Ishikawa (cell line): ENCODE results near the gene SCRG1.

ENCODE experiments used
- CEBPB ChIP-seq: IDR thresholded peaks from 2 replicates; pipeline ENCODE4 v1.6.1; 2012
- CREB1 ChIP-seq: IDR thresholded peaks from 2 replicates; pipeline ENCODE4 v1.6.1; 2012; ENCODE audit warnings: low read depth
- EP300 ChIP-seq: IDR thresholded peaks from 2 replicates; pipeline ENCODE4 v1.6.1; 2012; ENCODE audit warnings: borderline replicate concordance
- MAX ChIP-seq: IDR thresholded peaks from 2 replicates; pipeline ENCODE4 v1.6.1; 2012
- RAD21 ChIP-seq: IDR thresholded peaks from 2 replicates; pipeline ENCODE4 v1.6.1; 2012; ENCODE audit warnings: low read depth
- TCF12 ChIP-seq: IDR thresholded peaks from 2 replicates; pipeline ENCODE4 v1.6.1; 2012; ENCODE audit warnings: low read depth
- TEAD4 ChIP-seq: IDR thresholded peaks from 2 replicates; pipeline ENCODE4 v1.6.1; 2012
- USF1 ChIP-seq: IDR thresholded peaks from 2 replicates; pipeline ENCODE4 v1.6.1; 2012
- TF ChIP-seq, protein P1 (sequence below): IDR thresholded peaks from 2 replicates; pipeline ENCODE4 v1.6.1; 2012; ENCODE audit warnings: low read depth, mild to moderate bottlenecking

DNA sequence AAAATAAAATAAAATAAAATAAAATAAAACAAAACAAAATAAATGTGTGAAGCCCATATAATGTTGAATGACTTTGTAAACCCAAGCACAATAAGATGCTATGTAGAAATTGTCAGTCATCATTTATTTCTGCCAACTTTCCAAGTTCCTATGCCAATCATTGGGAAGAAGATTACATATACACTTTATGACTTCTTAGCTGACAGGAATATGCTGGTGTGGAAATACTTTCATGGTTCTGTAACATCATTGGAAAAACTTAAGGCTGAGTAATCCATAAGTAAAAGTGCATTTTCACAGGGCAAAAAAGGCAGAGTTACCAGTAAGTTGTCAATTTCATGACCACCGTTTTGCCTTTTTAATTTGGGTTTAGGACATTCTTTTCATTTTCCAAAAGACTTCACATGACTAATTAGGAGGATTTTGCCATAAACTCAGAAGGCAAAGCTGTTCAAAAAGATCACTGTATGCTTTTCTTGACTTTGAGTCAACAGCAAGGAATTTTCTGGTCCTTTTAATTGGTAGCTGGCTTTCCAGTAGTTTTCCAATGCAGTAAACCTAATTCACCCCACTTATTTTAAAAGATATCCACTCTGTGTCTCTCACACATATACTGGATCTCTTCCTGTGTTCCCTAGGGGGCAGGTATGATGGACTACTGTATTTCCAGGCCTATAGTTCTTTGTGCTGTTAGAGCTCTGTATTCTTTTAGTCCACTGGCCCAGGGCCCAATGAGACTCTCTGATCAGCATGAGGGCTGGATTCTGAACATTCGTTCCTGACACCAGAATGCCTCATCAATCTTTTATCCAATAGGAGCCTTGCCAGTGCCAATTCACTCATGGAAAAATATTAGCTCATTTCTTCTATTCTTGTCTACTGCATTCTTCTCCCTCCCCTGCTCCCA lies 26.2 kb upstream of the SCRG1 start:
- TF ChIP-seq EP300 (no peak), CEBPB (no peak), USF1 (no peak), TEAD4 (no peak), RAD21 (no peak), MAX (no peak), CREB1 (no peak), TCF12 (no peak)
- TF ChIP-seq, protein P1, sequence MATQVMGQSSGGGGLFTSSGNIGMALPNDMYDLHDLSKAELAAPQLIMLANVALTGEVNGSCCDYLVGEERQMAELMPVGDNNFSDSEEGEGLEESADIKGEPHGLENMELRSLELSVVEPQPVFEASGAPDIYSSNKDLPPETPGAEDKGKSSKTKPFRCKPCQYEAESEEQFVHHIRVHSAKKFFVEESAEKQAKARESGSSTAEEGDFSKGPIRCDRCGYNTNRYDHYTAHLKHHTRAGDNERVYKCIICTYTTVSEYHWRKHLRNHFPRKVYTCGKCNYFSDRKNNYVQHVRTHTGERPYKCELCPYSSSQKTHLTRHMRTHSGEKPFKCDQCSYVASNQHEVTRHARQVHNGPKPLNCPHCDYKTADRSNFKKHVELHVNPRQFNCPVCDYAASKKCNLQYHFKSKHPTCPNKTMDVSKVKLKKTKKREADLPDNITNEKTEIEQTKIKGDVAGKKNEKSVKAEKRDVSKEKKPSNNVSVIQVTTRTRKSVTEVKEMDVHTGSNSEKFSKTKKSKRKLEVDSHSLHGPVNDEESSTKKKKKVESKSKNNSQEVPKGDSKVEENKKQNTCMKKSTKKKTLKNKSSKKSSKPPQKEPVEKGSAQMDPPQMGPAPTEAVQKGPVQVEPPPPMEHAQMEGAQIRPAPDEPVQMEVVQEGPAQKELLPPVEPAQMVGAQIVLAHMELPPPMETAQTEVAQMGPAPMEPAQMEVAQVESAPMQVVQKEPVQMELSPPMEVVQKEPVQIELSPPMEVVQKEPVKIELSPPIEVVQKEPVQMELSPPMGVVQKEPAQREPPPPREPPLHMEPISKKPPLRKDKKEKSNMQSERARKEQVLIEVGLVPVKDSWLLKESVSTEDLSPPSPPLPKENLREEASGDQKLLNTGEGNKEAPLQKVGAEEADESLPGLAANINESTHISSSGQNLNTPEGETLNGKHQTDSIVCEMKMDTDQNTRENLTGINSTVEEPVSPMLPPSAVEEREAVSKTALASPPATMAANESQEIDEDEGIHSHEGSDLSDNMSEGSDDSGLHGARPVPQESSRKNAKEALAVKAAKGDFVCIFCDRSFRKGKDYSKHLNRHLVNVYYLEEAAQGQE = no peak
